OCI-LY3 (cell line): Measurements from ENCODE around the gene HSD17B13.

Experiments
- H2AFZ ChIP-seq: fragments of 200-600, 300-600 bp; shearing (Covaris generic); 2 replicates; pipeline ENCODE4 v1.6.0; 2014; ENCODE audit warnings: antibody characterized with exemption, low read depth, low read length
- H3K27ac ChIP-seq: fragments of 200-600, 300-600 bp; sonication (generic); 2 replicates; pipeline ENCODE4 v1.5.1; 2014; ENCODE audit warnings: mild to moderate bottlenecking, low read length, moderate library complexity, mixed read lengths
- H3K27me3 ChIP-seq: fragments of 200-600, 300-600 bp; sonication (generic); 2 replicates; pipeline ENCODE4 v1.6.1; 2014; ENCODE audit warnings: low read depth, low read length, mixed read lengths
- H3K36me3 ChIP-seq: fragments of 200-600, 300-600 bp; sonication (generic); replicated peaks from 2 replicates; pipeline ENCODE3; 2014; ENCODE audit warnings: low read depth, low read length, mixed read lengths
- H3K4me1 ChIP-seq: fragments of 300-600, 200-600 bp; sonication (generic); 2 replicates; pipeline ENCODE4 v1.6.1; 2014; ENCODE audit warnings: low read length, mixed read lengths
- H3K4me2 ChIP-seq: fragments of 200-600, 300-600 bp; sonication (generic); 2 replicates; pipeline ENCODE4 v1.6.1; 2014; ENCODE audit warnings: low read length, mixed read lengths
- H3K4me3 ChIP-seq: fragments of 300-600, 200-600 bp; sonication (generic); 2 replicates; pipeline ENCODE4 v1.5.1; 2014; ENCODE audit warnings: antibody characterized with exemption, mild to moderate bottlenecking, low read length, moderate library complexity
- H3K79me2 ChIP-seq: fragments of 300-600, 200-600 bp; shearing (Covaris generic); 2 replicates; pipeline ENCODE4 v1.6.1; 2014; ENCODE audit warnings: mild to moderate bottlenecking, low read length, mixed read lengths
- H3K9ac ChIP-seq: fragments of 300-600, 200-600 bp; shearing (Covaris generic); 2 replicates; pipeline ENCODE4 v1.6.0; 2014; ENCODE audit warnings: mild to moderate bottlenecking, low read length, moderate library complexity
- H3K9me3 ChIP-seq: fragments of 200-600, 300-600 bp; shearing (Covaris generic); 2 replicates; pipeline ENCODE4 v1.6.1; 2014; ENCODE audit warnings: low read length, mixed read lengths; ENCODE audit not compliant: insufficient read depth
- H4K20me1 ChIP-seq: fragments of 200-600, 300-600 bp; sonication (generic); 2 replicates; pipeline ENCODE4 v1.6.1; 2016; ENCODE audit warnings: low read length, mixed read lengths; ENCODE audit not compliant: insufficient read depth
- EZH2phosphoT487 ChIP-seq: fragments of 200-600 bp; shearing (Covaris generic); IDR thresholded peaks from 2 replicates; pipeline ENCODE4 v1.6.1; 2018; ENCODE audit warnings: antibody characterized with exemption, mixed run types, low read depth
- TF ChIP-seq, protein P1 (sequence below): fragments of 200-600, 300-600 bp; sonication (generic); IDR thresholded peaks from 2 replicates; pipeline ENCODE4 v1.5.1; 2014; ENCODE audit warnings: antibody characterized with exemption, low read length, low read depth

Gene HSD17B13

DNA sequence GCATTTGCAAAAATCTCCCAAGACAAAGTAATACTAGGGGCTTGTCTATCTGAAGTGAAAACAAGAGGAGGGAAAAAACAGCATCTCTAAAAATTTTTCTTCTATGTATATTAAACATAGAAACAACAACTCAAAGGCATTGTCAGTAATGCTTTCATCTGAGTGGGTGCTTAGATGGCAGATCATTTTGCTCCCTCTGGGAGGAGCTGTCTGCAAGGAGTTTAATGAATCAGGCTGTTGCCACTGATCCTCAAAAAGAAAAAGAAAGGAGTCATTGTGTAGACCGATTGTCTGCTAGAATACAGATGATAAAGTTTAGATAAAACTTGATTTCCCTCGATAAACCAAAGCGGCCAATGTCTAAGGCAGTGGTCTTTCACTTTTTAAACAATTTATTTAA is 52.5 kb downstream of the HSD17B13 start:
- H3K27me3 ChIP-seq = no peaks in the 10 kb centered on the region
- no peaks in the 10 kb centered on the region for H4K20me1 ChIP-seq
- no peaks in the 10 kb centered on the region for H3K36me3 ChIP-seq
- H3K4me3 ChIP-seq = no peak overlapping the region
- H3K9me3 ChIP-seq = no peaks in the 10 kb centered on the region
- H3K4me1 ChIP-seq = peaks cover 25% of the 10 kb centered on the region
- no peak overlapping the region for H2AFZ ChIP-seq
- TF ChIP-seq, protein P1, sequence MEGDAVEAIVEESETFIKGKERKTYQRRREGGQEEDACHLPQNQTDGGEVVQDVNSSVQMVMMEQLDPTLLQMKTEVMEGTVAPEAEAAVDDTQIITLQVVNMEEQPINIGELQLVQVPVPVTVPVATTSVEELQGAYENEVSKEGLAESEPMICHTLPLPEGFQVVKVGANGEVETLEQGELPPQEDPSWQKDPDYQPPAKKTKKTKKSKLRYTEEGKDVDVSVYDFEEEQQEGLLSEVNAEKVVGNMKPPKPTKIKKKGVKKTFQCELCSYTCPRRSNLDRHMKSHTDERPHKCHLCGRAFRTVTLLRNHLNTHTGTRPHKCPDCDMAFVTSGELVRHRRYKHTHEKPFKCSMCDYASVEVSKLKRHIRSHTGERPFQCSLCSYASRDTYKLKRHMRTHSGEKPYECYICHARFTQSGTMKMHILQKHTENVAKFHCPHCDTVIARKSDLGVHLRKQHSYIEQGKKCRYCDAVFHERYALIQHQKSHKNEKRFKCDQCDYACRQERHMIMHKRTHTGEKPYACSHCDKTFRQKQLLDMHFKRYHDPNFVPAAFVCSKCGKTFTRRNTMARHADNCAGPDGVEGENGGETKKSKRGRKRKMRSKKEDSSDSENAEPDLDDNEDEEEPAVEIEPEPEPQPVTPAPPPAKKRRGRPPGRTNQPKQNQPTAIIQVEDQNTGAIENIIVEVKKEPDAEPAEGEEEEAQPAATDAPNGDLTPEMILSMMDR = peak; percentile 69
- no peak for TF ChIP-seq EZH2phosphoT487
- no peaks in the 10 kb centered on the region for H3K79me2 ChIP-seq
- H3K27ac ChIP-seq = no peak overlapping the region
- no peak overlapping the region for H3K9ac ChIP-seq
- no peak overlapping the region for H3K4me2 ChIP-seq

DNA sequence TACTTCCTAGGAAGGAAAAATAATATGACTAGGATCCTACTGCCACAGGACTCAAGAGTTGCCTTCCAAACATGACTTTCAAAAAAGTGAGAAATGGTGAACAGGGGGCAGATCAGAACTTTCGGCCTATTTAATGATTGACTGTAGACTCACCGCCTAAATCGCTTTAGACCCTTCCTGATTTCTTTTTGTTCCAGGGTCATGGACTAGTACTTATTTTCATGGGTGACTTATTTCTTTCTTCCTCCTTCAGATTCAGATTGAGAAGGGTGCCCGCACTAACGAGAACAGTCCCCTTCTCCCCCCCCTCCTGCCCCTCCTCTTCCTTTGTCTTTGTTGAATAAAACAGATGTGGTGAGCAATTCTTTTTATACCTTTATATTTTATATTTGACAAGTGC is 54.3 kb downstream of the HSD17B13 start:
- H2AFZ ChIP-seq = no peak overlapping the region
- no peaks in the 10 kb centered on the region for H3K27me3 ChIP-seq
- no peaks in the 10 kb centered on the region for H3K36me3 ChIP-seq
- H3K4me2 ChIP-seq = peak overlapping the region; percentile 29
- no peak overlapping the region for H3K27ac ChIP-seq
- no peaks in the 10 kb centered on the region for H3K9me3 ChIP-seq
- H3K4me1 ChIP-seq = peaks cover 24% of the 10 kb centered on the region
- no peaks in the 10 kb centered on the region for H3K79me2 ChIP-seq
- TF ChIP-seq EZH2phosphoT487 = no peak
- TF ChIP-seq, protein P1 = no peak
- peak overlapping the region; percentile 11; the same call in 1 of the 2 replicates for H3K4me3 ChIP-seq
- no peaks in the 10 kb centered on the region for H4K20me1 ChIP-seq
- H3K9ac ChIP-seq = no peak overlapping the region

DNA sequence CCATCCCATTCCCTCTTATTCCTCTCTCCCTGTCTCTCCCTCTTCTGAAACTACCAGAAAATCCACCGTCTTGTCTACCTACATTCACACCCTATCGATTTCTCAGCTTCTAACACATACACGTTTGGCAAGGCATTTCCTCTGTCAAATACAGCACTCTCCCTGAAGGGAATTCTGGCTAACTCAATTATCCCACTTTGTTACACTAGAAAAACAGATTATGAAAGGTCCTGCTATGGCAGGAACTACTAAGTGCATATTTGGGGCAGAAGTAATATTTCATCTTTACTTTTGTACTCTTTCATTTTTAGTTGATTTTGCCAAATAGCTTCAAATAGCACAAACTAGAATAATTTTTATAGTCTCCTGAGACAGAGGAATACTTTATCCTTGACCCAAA is 55.7 kb downstream of the HSD17B13 start:
- H3K4me3 ChIP-seq = no peak overlapping the region
- H3K4me2 ChIP-seq = no peak overlapping the region
- peaks cover 24% of the 10 kb centered on the region for H3K4me1 ChIP-seq
- TF ChIP-seq EZH2phosphoT487 = no peak
- TF ChIP-seq, protein P1 = no peak
- no peaks in the 10 kb centered on the region for H4K20me1 ChIP-seq
- no peaks in the 10 kb centered on the region for H3K79me2 ChIP-seq
- no peak overlapping the region for H2AFZ ChIP-seq
- H3K36me3 ChIP-seq = no peaks in the 10 kb centered on the region
- H3K9ac ChIP-seq = no peak overlapping the region
- no peaks in the 10 kb centered on the region for H3K27me3 ChIP-seq
- H3K27ac ChIP-seq = no peak overlapping the region
- no peaks in the 10 kb centered on the region for H3K9me3 ChIP-seq

DNA sequence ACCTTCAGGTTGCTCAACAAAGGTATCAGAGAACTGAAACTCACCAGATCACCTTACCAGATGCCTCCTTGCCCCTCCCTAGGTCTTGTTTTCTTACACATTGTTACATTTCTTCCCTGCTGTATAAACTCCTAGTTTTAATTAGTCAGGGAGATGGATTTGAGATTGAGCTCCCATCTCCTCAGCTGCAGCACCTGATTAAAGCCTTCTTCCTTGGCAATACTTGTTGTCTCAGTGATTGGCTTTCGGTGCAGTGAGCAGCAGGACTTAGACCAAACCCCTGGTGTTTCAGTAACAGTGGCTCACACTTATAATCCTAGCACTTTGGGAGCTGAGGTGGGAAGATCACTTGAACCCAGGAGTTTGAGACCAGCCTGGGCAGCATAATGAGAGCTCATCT is 59.8 kb downstream of the HSD17B13 start:
- H3K4me2 ChIP-seq = no peak overlapping the region
- no peak overlapping the region for H3K4me3 ChIP-seq
- H3K4me1 ChIP-seq = peaks cover 10% of the 10 kb centered on the region
- H2AFZ ChIP-seq = no peak overlapping the region
- no peaks in the 10 kb centered on the region for H3K27me3 ChIP-seq
- TF ChIP-seq EZH2phosphoT487 = no peak
- TF ChIP-seq, protein P1 = no peak
- H3K79me2 ChIP-seq = no peaks in the 10 kb centered on the region
- H4K20me1 ChIP-seq = no peaks in the 10 kb centered on the region
- no peaks in the 10 kb centered on the region for H3K9me3 ChIP-seq
- H3K27ac ChIP-seq = no peak overlapping the region
- H3K9ac ChIP-seq = no peak overlapping the region
- no peaks in the 10 kb centered on the region for H3K36me3 ChIP-seq
